ENCODE results near the gene DOC2A.

Gene DOC2A

DNA sequence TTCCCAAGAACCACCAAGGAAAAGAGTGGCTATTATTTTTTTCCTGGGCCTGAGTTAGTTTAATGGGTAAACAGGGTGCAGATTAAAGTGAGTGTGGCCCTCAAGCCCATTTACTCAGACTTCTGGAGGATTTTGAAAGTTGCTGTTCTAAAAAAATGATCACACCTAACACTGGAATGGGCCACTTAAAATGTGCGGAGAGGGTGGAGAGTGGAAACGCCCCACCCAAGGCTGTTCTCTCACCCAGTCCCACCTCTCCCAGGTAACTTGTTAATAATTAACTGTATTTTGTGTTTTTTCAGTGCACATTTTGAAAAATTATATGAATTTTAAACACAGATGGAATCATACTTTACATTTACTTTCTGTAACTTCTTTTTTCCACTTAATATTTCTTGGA lies 20.8 kb downstream of the DOC2A start:
- H3K4me3 ChIP-seq (ENCODE audit: low read depth, low read length) = no peak overlapping the region
- no peak for DNase-seq (ENCODE audit: low read depth)
- TF ChIP-seq MYC (IDR thresholded peaks at IDR 0.05; ENCODE audit: low read depth, low read length) (no peak), POLR2A (IDR thresholded peaks at IDR 0.05; ENCODE audit: extremely low read depth, insufficient read length) (no peak)
- TF ChIP-seq, protein P1, sequence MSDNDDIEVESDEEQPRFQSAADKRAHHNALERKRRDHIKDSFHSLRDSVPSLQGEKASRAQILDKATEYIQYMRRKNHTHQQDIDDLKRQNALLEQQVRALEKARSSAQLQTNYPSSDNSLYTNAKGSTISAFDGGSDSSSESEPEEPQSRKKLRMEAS (IDR thresholded peaks at IDR 0.05; ENCODE audit: low read depth, low read length) = no peak
- TF ChIP-seq, protein P2, sequence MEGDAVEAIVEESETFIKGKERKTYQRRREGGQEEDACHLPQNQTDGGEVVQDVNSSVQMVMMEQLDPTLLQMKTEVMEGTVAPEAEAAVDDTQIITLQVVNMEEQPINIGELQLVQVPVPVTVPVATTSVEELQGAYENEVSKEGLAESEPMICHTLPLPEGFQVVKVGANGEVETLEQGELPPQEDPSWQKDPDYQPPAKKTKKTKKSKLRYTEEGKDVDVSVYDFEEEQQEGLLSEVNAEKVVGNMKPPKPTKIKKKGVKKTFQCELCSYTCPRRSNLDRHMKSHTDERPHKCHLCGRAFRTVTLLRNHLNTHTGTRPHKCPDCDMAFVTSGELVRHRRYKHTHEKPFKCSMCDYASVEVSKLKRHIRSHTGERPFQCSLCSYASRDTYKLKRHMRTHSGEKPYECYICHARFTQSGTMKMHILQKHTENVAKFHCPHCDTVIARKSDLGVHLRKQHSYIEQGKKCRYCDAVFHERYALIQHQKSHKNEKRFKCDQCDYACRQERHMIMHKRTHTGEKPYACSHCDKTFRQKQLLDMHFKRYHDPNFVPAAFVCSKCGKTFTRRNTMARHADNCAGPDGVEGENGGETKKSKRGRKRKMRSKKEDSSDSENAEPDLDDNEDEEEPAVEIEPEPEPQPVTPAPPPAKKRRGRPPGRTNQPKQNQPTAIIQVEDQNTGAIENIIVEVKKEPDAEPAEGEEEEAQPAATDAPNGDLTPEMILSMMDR (IDR thresholded peaks at IDR 0.05; ENCODE audit: low read depth, low read length) = no peak

DNA sequence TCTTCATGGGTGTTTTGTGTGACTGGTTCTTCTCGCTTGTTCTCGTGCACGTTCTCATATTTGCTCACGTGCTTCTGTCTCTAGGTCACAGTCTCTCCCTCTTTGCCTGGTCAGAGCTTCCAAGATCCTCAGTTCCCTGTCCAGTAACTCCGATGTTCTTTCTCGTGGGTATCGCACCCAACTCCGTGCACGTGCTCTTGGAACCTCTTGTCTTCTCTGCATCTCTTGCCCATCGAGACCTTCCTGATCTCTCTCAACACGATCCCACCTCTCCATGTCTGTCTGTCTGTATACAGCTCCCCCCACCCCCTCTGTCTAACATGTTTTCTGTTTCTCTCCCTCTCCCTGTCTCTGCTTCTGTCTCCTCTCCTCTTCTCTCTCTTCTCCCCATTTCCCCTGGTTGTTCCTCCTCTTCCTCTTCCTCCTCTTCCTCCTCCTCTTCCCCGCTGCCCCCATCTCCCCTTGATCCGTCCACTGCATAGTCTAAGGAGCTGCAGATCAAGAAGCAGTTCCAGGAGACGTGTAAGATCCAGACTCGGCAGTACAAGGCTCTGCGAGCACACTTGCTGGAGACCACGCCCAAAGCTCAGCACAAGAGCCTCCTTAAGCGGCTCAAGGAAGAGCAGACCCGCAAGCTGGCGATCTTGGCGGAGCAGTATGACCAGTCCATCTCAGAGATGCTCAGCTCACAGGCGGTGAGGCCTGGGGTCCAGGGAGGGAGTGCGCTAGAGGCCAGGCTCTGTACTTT lies 21.5 kb downstream of the DOC2A start:
- TF ChIP-seq, protein P2 (IDR thresholded peaks at IDR 0.05; ENCODE audit: low read depth, low read length) = no peak
- DNase-seq (ENCODE audit: low read depth) = no peak
- H3K4me3 ChIP-seq (ENCODE audit: low read depth, low read length) = no peak overlapping the region

DNA sequence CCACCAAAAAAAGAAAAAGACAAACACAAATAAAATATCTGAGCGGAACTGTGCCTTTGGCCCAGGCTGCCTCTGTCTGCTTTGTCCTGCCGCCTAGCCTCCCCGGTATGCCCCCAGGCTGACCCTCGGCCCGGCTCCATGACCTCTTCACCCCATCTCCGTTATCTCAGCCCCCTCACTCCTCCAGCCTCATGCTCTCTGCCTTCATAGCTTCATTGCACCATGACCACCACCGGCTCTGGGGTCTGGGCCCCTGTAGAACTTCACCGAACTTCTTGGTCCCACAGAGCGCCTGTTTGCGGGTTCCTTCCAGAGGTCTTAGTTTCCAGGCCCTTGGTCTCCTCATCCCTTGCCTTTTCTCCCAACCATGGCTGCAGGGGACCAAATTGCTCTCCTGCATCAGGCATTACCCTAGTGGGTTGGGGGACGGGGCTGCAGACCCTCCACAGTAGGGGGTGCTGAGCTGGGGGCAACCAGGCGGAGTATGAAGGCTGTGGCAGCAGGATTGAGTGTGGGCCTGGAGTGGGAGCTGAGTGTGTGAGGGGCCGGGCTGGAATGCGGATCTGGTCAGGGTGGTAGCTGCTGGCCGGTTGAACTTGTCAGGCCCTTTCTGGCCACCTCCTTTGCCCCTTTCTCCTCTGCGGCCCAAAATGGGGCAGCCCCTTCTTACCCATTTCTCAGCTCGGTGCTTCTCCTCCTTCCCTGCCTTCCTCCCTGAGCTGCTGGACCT lies 22.3 kb downstream of the DOC2A start:
- TF ChIP-seq, protein P1 (IDR thresholded peaks at IDR 0.05; ENCODE audit: low read depth, low read length) = no peak
- TF ChIP-seq, protein P2 (IDR thresholded peaks at IDR 0.05; ENCODE audit: low read depth, low read length) = no peak
- TF ChIP-seq POLR2A (IDR thresholded peaks at IDR 0.05; ENCODE audit: extremely low read depth, insufficient read length) = no peak
- TF ChIP-seq MYC (IDR thresholded peaks at IDR 0.05; ENCODE audit: low read depth, low read length) = no peak

DNA sequence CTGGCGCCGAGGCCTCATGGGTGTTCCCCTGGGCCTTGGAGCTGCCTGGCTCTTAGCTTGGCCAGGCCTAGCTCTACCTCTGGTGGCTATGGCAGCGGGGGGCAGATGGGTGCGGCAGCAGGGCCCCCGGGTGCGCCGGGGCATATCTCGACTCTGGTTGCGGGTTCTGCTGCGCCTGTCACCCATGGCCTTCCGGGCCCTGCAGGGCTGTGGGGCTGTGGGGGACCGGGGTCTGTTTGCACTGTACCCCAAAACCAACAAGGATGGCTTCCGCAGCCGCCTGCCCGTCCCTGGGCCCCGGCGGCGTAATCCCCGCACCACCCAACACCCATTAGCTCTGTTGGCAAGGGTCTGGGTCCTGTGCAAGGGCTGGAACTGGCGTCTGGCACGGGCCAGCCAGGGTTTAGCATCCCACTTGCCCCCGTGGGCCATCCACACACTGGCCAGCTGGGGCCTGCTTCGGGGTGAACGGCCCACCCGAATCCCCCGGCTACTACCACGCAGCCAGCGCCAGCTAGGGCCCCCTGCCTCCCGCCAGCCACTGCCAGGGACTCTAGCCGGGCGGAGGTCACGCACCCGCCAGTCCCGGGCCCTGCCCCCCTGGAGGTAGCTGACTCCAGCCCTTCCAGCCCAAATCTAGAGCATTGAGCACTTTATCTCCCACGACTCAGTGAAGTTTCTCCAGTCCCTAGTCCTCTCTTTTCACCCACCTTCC lies 23.3 kb downstream of the DOC2A start:
- TF ChIP-seq, protein P2 (IDR thresholded peaks at IDR 0.05; ENCODE audit: low read depth, low read length) = no peak
- no peak for TF ChIP-seq MYC (IDR thresholded peaks at IDR 0.05; ENCODE audit: low read depth, low read length)
- TF ChIP-seq, protein P1 (IDR thresholded peaks at IDR 0.05; ENCODE audit: low read depth, low read length) = no peak
- no peak for TF ChIP-seq POLR2A (IDR thresholded peaks at IDR 0.05; ENCODE audit: extremely low read depth, insufficient read length)
- no peak overlapping the region for H3K4me3 ChIP-seq (ENCODE audit: low read depth, low read length)
- DNase-seq (ENCODE audit: low read depth) = no peak

More for the DNA sequence above, 22.3 kb downstream of the DOC2A start:
- no peak overlapping the region for H3K4me3 ChIP-seq (ENCODE audit: low read depth, low read length)
- DNase-seq (ENCODE audit: low read depth) = no peak

DNA sequence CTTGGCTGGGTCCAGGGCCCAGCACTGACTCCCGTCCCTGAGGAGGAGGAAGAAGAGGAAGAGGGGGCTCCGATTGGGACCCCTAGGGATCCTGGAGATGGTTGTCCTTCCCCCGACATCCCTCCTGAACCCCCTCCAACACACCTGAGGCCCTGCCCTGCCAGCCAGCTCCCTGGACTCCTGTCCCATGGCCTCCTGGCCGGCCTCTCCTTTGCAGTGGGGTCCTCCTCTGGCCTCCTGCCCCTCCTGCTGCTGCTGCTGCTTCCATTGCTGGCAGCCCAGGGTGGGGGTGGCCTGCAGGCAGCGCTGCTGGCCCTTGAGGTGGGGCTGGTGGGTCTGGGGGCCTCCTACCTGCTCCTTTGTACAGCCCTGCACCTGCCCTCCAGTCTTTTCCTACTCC lies 23.9 kb downstream of the DOC2A start:
- TF ChIP-seq, protein P2 (IDR thresholded peaks at IDR 0.05; ENCODE audit: low read depth, low read length) = no peak
- no peak for TF ChIP-seq MYC (IDR thresholded peaks at IDR 0.05; ENCODE audit: low read depth, low read length)
- TF ChIP-seq POLR2A (IDR thresholded peaks at IDR 0.05; ENCODE audit: extremely low read depth, insufficient read length) = no peak
- TF ChIP-seq, protein P1 (IDR thresholded peaks at IDR 0.05; ENCODE audit: low read depth, low read length) = no peak
- DNase-seq (ENCODE audit: low read depth) = no peak
- no peak overlapping the region for H3K4me3 ChIP-seq (ENCODE audit: low read depth, low read length)
